HEK293T (cell line): Measurements from ENCODE around the gene JCAD.

ENCODE experiments used
- ELF4 ChIP-seq: fragments of 450-650 bp; IDR thresholded peaks from 2 replicates; pipeline ENCODE4 v1.6.1; 2017; ENCODE audit warnings: antibody characterized with exemption
- FOXM1 ChIP-seq: fragments of 450-650 bp; IDR thresholded peaks from 2 replicates; pipeline ENCODE4 v1.6.1; 2017; ENCODE audit warnings: mild to moderate bottlenecking, borderline replicate concordance
- SP1 ChIP-seq: fragments of 450-650 bp; IDR thresholded peaks from 2 replicates; pipeline ENCODE4 v1.6.1; 2017

GRCh38 chr10:30068492-30069223, 9.3 kb upstream of the JCAD start:
- TF ChIP-seq SP1 = no peak
- no peak for TF ChIP-seq FOXM1
- no peak for TF ChIP-seq ELF4
